H1 (cell line): ENCODE measurements around the gene C1orf87. TPM values are rescaled to one million over a fixed set of nuclear protein-coding genes. Genes with fewer than 3 reads are reported as not detected.

Experiments
- CTCF ChIA-PET: fragments of 300-600 bp; sonication (Branson Sonifier 250); formaldehyde crosslinking; loops from one replicate; lab custom pipeline; 2021; ENCODE audit not compliant: partially characterized antibody; lab: Charles Lee
- POLR2A ChIA-PET: fragments of 300-600 bp; sonication (Branson Sonifier 250); formaldehyde crosslinking; loops from one replicate; lab custom pipeline; 2021; ENCODE audit warnings: inconsistent platforms; ENCODE audit not compliant: partially characterized antibody; lab: Charles Lee
- DNase-seq, 2 experiments: peaks; one replicate each; pipeline versions ENCODE4 v3.0.0 to v3.0.0-alpha.2; 2010 to 2022; ENCODE audit warnings: low spot score in 2 of 2, low read depth in 1 of 2, mixed read lengths in 1 of 2
- FAIRE-seq: peaks from 2 replicates; lab custom pipeline; 2011; peaks lifted over from hg19 to GRCh38; lab: Jason Lieb, UNC
- H2AFZ ChIP-seq: 2 replicates; pipeline ENCODE4 v1.8.1; 2012; ENCODE audit warnings: low read length, inconsistent platforms
- H2AK5ac ChIP-seq: 2 replicates; pipeline ENCODE4 v1.6.1; 2013; ENCODE audit warnings: low read depth, low read length
- H2BK120ac ChIP-seq: replicated peaks from 2 replicates; pipeline ENCODE3; 2013; ENCODE audit warnings: low read depth, low read length, inconsistent platforms
- H2BK12ac ChIP-seq: 2 replicates; pipeline ENCODE4 v1.6.1; 2013; ENCODE audit warnings: low read depth, low read length
- H2BK15ac ChIP-seq: 2 replicates; pipeline ENCODE4 v1.6.1; 2013; ENCODE audit warnings: low read length
- H2BK20ac ChIP-seq: 2 replicates; pipeline ENCODE4 v1.6.1; 2013; ENCODE audit warnings: low read length
- H2BK5ac ChIP-seq: 2 replicates; pipeline ENCODE4 v1.6.1; 2013; ENCODE audit warnings: low read depth, low read length
- H3K14ac ChIP-seq: 2 replicates; pipeline ENCODE4 v1.6.1; 2013; ENCODE audit warnings: inconsistent platforms; ENCODE audit not compliant: insufficient read length
- H3K18ac ChIP-seq: 2 replicates; pipeline ENCODE4 v1.6.1; 2013; ENCODE audit warnings: low read length; ENCODE audit errors: extremely low read depth
- H3K23ac ChIP-seq: 2 replicates; pipeline ENCODE4 v1.6.1; 2013; ENCODE audit warnings: inconsistent platforms; ENCODE audit not compliant: insufficient read length
- H3K23me2 ChIP-seq: 2 replicates; pipeline ENCODE4 v1.6.1; 2013; ENCODE audit warnings: low read depth, low read length
- H3K27ac ChIP-seq: 2 replicates; pipeline ENCODE4 v1.6.1; 2011; ENCODE audit warnings: low read depth, low read length, inconsistent platforms
- H3K27me3 ChIP-seq, 4 experiments: replicated peaks in 1 of 4; 1 replicate in 1 of 4; 2 replicates in 3 of 4; pipeline versions ENCODE4 v1.6.1 to v1.8.1; 2011 to 2013; ENCODE audit warnings: low read length in 3 of 4, mild to moderate bottlenecking in 3 of 4, inconsistent platforms in 2 of 4, mixed read lengths in 2 of 4, moderate library complexity in 1 of 4; ENCODE audit not compliant: control insufficient read depth in 3 of 4, insufficient read depth in 3 of 4; ENCODE audit errors: extremely low read depth in 1 of 4
- H3K36me3 ChIP-seq, 4 experiments: 2 replicates each; pipeline versions ENCODE4 v1.6.1 to v1.8.1; 2011 to 2013; ENCODE audit warnings: mild to moderate bottlenecking in 4 of 4, low read length in 3 of 4, moderate library complexity in 2 of 4, control low read depth in 1 of 4, inconsistent platforms in 1 of 4; ENCODE audit not compliant: insufficient read depth in 4 of 4, control insufficient read depth in 2 of 4
- H3K4ac ChIP-seq: replicated peaks from 2 replicates; pipeline ENCODE3; 2013; ENCODE audit warnings: low read length, low read depth, mixed read lengths, inconsistent platforms; ENCODE audit not compliant: insufficient read length
- H3K4me1 ChIP-seq, 4 experiments: replicated peaks in 1 of 4; 1 replicate in 1 of 4; 2 replicates in 3 of 4; pipeline versions ENCODE4 v1.6.1 to v1.8.1; 2011 to 2013; ENCODE audit warnings: low read length in 3 of 4, inconsistent platforms in 2 of 4, mixed read lengths in 1 of 4; ENCODE audit not compliant: insufficient read depth in 4 of 4, control insufficient read depth in 3 of 4
- H3K4me2 ChIP-seq, 2 experiments: 2 replicates each; pipeline versions ENCODE4 v1.6.1 to v1.8.1; 2011 to 2013; ENCODE audit warnings: low read depth in 2 of 2, low read length in 2 of 2, control low read depth in 1 of 2, inconsistent platforms in 1 of 2, mild to moderate bottlenecking in 1 of 2; ENCODE audit not compliant: insufficient read depth in 1 of 2
- H3K4me3 ChIP-seq, 4 experiments: fragments of 200-600, 300-600 bp in 1 of 4; sonication (generic), shearing (Covaris generic), sonication (Bioruptor Twin) in 1 of 4; 2 replicates each; pipeline versions ENCODE4 v1.5.1 to v1.8.1; 2011 to 2016; ENCODE audit warnings: low read length in 4 of 4, low read depth in 3 of 4, control low read depth in 2 of 4, inconsistent platforms in 2 of 4, mild to moderate bottlenecking in 2 of 4, mixed read lengths in 1 of 4, moderate library complexity in 1 of 4; ENCODE audit not compliant: insufficient read depth in 2 of 4; ENCODE audit errors: extremely low read depth in 1 of 4
- H3K56ac ChIP-seq: replicated peaks from 2 replicates; pipeline ENCODE3; 2013; ENCODE audit warnings: low read depth, mild to moderate bottlenecking, mixed read lengths, low read length, inconsistent platforms; ENCODE audit not compliant: insufficient read length
- H3K79me1 ChIP-seq: 2 replicates; pipeline ENCODE4 v1.6.1; 2013; ENCODE audit warnings: low read depth, low read length, control low read depth
- H3K79me2 ChIP-seq, 2 experiments: 2 replicates each; pipeline versions ENCODE4 v1.6.1 to v1.8.1; 2012 to 2013; ENCODE audit warnings: low read length in 2 of 2, mild to moderate bottlenecking in 2 of 2, inconsistent platforms in 1 of 2; ENCODE audit not compliant: insufficient read depth in 2 of 2, control insufficient read depth in 1 of 2
- H3K9ac ChIP-seq, 4 experiments: replicated peaks in 1 of 4; 1 replicate in 1 of 4; 2 replicates in 3 of 4; pipeline versions ENCODE4 v1.6.1 to v1.8.1; 2011 to 2013; ENCODE audit warnings: low read depth in 3 of 4, low read length in 3 of 4, control low read depth in 2 of 4, mild to moderate bottlenecking in 2 of 4, moderate library complexity in 2 of 4, inconsistent platforms in 1 of 4; ENCODE audit errors: extremely low read depth in 1 of 4
- H3K9me3 ChIP-seq, 2 experiments: 2 replicates each; pipeline versions ENCODE4 v1.6.1 to v1.8.1; 2012 to 2013; ENCODE audit warnings: mild to moderate bottlenecking in 2 of 2, moderate library complexity in 2 of 2, control low read depth in 1 of 2, inconsistent platforms in 1 of 2, low read depth in 1 of 2, low read length in 1 of 2, mixed read lengths in 1 of 2; ENCODE audit not compliant: insufficient read depth in 2 of 2
- H4K20me1 ChIP-seq, 2 experiments: replicated peaks in 1 of 2; 2 replicates each; pipeline versions ENCODE3 to v1.8.1; 2011 to 2013; ENCODE audit warnings: inconsistent platforms in 2 of 2, low read length in 2 of 2, mild to moderate bottlenecking in 1 of 2; ENCODE audit not compliant: insufficient read depth in 2 of 2, control insufficient read depth in 1 of 2
- H4K5ac ChIP-seq: 2 replicates; pipeline ENCODE4 v1.6.1; 2013; ENCODE audit warnings: low read length, low read depth, mixed read lengths, inconsistent platforms; ENCODE audit not compliant: insufficient read length
- H4K8ac ChIP-seq: 2 replicates; pipeline ENCODE4 v1.8.0; 2013; ENCODE audit warnings: mild to moderate bottlenecking, moderate library complexity, low read length, inconsistent platforms; ENCODE audit not compliant: insufficient read depth; ENCODE audit errors: extremely low read depth
- H4K91ac ChIP-seq: replicated peaks from 2 replicates; pipeline ENCODE3; 2013; ENCODE audit warnings: low read length, mixed read lengths, inconsistent platforms; ENCODE audit not compliant: insufficient read length
- BACH1 ChIP-seq: IDR thresholded peaks from 2 replicates; pipeline ENCODE4 v1.6.1; 2012; ENCODE audit warnings: low read length, improper control_type of control experiment
- JUN ChIP-seq: IDR thresholded peaks from 2 replicates; pipeline ENCODE4 v1.6.1; 2011; ENCODE audit warnings: low read depth, mild to moderate bottlenecking, improper control_type of control experiment, low read length
- NRF1 ChIP-seq: IDR thresholded peaks from 2 replicates; pipeline ENCODE4 v1.6.1; 2011; ENCODE audit warnings: mild to moderate bottlenecking, low read depth, low read length, improper control_type of control experiment
- RXRA ChIP-seq: IDR thresholded peaks from 2 replicates; pipeline ENCODE4 v1.6.1; 2011; ENCODE audit warnings: low read depth, mild to moderate bottlenecking, low read length, moderate library complexity; ENCODE audit not compliant: insufficient read depth
- SRF ChIP-seq: IDR thresholded peaks from 2 replicates; pipeline ENCODE4 v1.6.1; 2011; ENCODE audit warnings: mild to moderate bottlenecking, low read depth, low read length, moderate library complexity
- SUZ12 ChIP-seq: fragments of 200-600 bp; sonication (generic); IDR thresholded peaks from 2 replicates; pipeline ENCODE4 v1.6.1; 2012; ENCODE audit warnings: mild to moderate bottlenecking, inconsistent platforms, low read length, moderate library complexity, mixed read lengths
- TCF12 ChIP-seq: IDR thresholded peaks from 2 replicates; pipeline ENCODE4 v1.6.1; 2011; ENCODE audit warnings: low read depth, mild to moderate bottlenecking, low read length
- WGBS, 2 experiments: shearing (Covaris generic) in 1 of 2; methylation state at CpG; one replicate each; pipeline versions ENCODE4 v1.1.6 to v1.1.7; 2013 to 2015; ENCODE audit warnings: low lambda C conversion rate in 2 of 2, mixed read lengths in 2 of 2, inconsistent platforms in 1 of 2, low coverage in 1 of 2, missing lambda C conversion rate in 1 of 2; ENCODE audit not compliant: insufficient replicate concordance in 2 of 2, insufficient coverage in 1 of 2, insufficient read length in 1 of 2; ENCODE audit errors: extremely low coverage in 1 of 2, missing lambda C conversion rate in 1 of 2; 5-methylcytosine and 5-hydroxymethylcytosine counted together
- polyA plus RNA-seq, 7 experiments: library from polyadenylated mRNA; depleted of rRNA in 3 of 7; stranded (reverse) in 5 of 7; unstranded in 2 of 7; fragments of >200 nt in 5 of 7; fragments of 200-250 nt in 2 of 7; gene quantifications; 1 replicate in 5 of 7; 2 replicates in 1 of 7; 4 replicates in 1 of 7; pipeline versions ENCODE4 v1.2.1 to v1.2.3, GENCODE V29; 2011 to 2013; ENCODE audit warnings: missing spikeins in 2 of 7, mixed read lengths in 2 of 7
- total RNA-seq: library from RNA; stranded (reverse); fragmentation: NEBNext Ultra II Directional; extraction: Animal tissue kit (Norgen Biotek cat#: 25700); gene quantifications from 2 replicates; pipeline ENCODE4 v1.2.1, GENCODE V29; 2021
- TF ChIP-seq, protein P1 (sequence below): IDR thresholded peaks from 2 replicates; pipeline ENCODE4 v1.6.1; 2012; ENCODE audit warnings: inconsistent platforms

The C1orf87 gene
- total and polyA plus RNA-seq, 2 of the 8 experiments (the other 6 are each of a cell fraction or from before 2014, with no cell fraction given): 0.41 TPM; not detected in 1

GRCh38 chr1:59948990-59949389 is 124.6 kb downstream of the C1orf87 start:
- DNase-seq (no peak), FAIRE-seq (no peak)
- POLR2A ChIA-PET: no interaction called here
- Histone ChIP-seq H3K23me2 (no peaks in the 10 kb centered on the region; the same call in 1 of the 2 replicates), H3K27me3 (no peaks in the 10 kb centered on the region), H3K79me1 (no peaks in the 10 kb centered on the region), H3K18ac (no peak overlapping the region), H3K4me1 (no peaks in the 10 kb centered on the region), H3K36me3 (no peaks in the 10 kb centered on the region), H4K5ac (no peak overlapping the region), H4K8ac (no peak overlapping the region), H2BK5ac (no peak overlapping the region), H4K20me1 (no peaks in the 10 kb centered on the region), H2BK15ac (no peak overlapping the region), H2BK120ac (no peak overlapping the region), H3K4ac (no peak overlapping the region), H3K27ac (no peak overlapping the region), H3K4me2 (no peak overlapping the region), H3K23ac (no peak overlapping the region), H2AK5ac (no peak overlapping the region), H2BK20ac (no peak overlapping the region), H3K9ac (no peak overlapping the region), H3K56ac (no peak overlapping the region), H3K79me2 (no peaks in the 10 kb centered on the region), H3K9me3 (no peaks in the 10 kb centered on the region), H4K91ac (no peak overlapping the region), H3K4me3 (no peak overlapping the region), H3K14ac (no peak overlapping the region), H2AFZ (no peak overlapping the region), H2BK12ac (no peak overlapping the region)
- CTCF ChIA-PET: interaction anchor here (1.0 to 15.9 kb wide), 5 partner anchors 9 to 66 kb away, joined by 3 to 323 read pairs (median 6); no protein-coding TSS in a partner anchor
- 96% methylated on average over 1 of the region's 1 CpG; no CpG with 5 or more reads in 1 of the 2 experiments for WGBS, 2 experiments
- no peak for TF ChIP-seq SRF
- TF ChIP-seq JUN: no peak
- TF ChIP-seq NRF1: no peak
- no peak for TF ChIP-seq RXRA
- no peak for TF ChIP-seq BACH1
- TF ChIP-seq TCF12: no peak
- TF ChIP-seq, protein P1, sequence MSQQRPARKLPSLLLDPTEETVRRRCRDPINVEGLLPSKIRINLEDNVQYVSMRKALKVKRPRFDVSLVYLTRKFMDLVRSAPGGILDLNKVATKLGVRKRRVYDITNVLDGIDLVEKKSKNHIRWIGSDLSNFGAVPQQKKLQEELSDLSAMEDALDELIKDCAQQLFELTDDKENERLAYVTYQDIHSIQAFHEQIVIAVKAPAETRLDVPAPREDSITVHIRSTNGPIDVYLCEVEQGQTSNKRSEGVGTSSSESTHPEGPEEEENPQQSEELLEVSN: no peak
- no peak for TF ChIP-seq SUZ12
